ENCODE data around the gene NPAS3. TPM values are rescaled to one million over a fixed set of nuclear protein-coding genes. Genes with fewer than 3 reads are reported as not detected.

NPAS3 gene
- total and polyA plus RNA-seq, 2 of the 13 experiments (the other 11 are each of a cell fraction or from before 2014, with no cell fraction given), result not detected

DNA sequence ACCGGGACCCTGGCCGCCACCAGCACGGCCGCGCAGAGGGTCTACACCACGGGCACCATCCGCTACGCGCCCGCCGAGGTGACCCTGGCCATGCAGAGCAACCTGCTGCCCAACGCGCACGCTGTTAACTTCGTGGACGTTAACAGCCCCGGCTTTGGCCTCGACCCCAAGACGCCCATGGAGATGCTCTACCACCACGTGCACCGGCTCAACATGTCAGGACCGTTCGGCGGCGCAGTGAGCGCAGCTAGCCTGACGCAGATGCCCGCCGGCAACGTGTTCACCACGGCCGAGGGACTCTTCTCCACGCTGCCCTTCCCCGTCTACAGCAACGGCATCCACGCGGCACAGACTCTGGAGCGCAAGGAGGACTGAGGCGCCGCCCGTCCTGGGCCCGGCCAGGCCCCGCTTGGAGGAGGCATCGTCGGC lies 862.1 kb downstream of the NPAS3 start:
- Histone ChIP-seq H4K20me1 (ENCODE audit: insufficient read depth, low read length) (no peaks in the 10 kb centered on the region), H3K79me2 (ENCODE audit: insufficient read depth, low read length) (no peaks in the 10 kb centered on the region), H3K4me2 (ENCODE audit: low read depth, low read length) (no peak overlapping the region), H3K27ac (ENCODE audit: extremely low read length, insufficient read depth, low read length) (no peak overlapping the region), H3K36me3 (replicated peaks in 1 of 2; ENCODE audit: control insufficient read depth in 1 of 2, insufficient read depth in 2 of 2, low read length in 2 of 2) (no peaks in the 10 kb centered on the region), H3K4me1 (ENCODE audit: insufficient read depth, low read length) (no peaks in the 10 kb centered on the region), H2AFZ (ENCODE audit: low read length) (no peak overlapping the region), H3K27me3 (ENCODE audit: control insufficient read depth in 1 of 2, insufficient read depth in 2 of 2, low read length in 2 of 2) (no peaks in the 10 kb centered on the region), H3K4me3 (replicated peaks in 1 of 3; ENCODE audit: insufficient read depth in 1 of 3, low read depth in 2 of 3, low read length in 3 of 3) (no peak overlapping the region), H3K9me3 (ENCODE audit: low read length) (no peaks in the 10 kb centered on the region), H3K9ac (ENCODE audit: insufficient read depth, low read depth, low read length) (no peak overlapping the region)
- no peak for FAIRE-seq
- 85% methylated on average over 45 of the region's 45 CpGs for WGBS (ENCODE audit: low lambda C conversion rate)
- CTCF ChIA-PET (ENCODE audit: low intra/inter-chr PET ratio, low total read pairs), result no interaction called here
- no peak for DNase-seq (ENCODE audit: low spot score)
- POLR2A ChIA-PET, result no interaction called here
- in situ Hi-C loops (cut with HindIII; ENCODE audit: extremely low pct_ligation_motif_present, low pct_unique_long_range_greater_than_20kb) (no loop called here), intact Hi-C loops (cut with micrococcal nuclease; ENCODE audit: unreplicated experiment) (no loop called here)
- BruUV-seq (replicated peaks), result no TSS peak
- ATAC-seq, result peak; percentile 15; the same call in 2 of the 3 replicates
- no peak for TF ChIP-seq SP140L (CRISPR knock-in tag; IDR thresholded peaks at IDR 0.05; ENCODE audit: borderline replicate concordance)
- no peak for TF ChIP-seq KLF9 (CRISPR knock-in tag; IDR thresholded peaks at IDR 0.05; ENCODE audit: low read depth)
- TF ChIP-seq SOX6 (IDR thresholded peaks at IDR 0.05), result no peak
- TF ChIP-seq SOX6 (CRISPR knock-in tag; IDR thresholded peaks at IDR 0.05), result no peak
- no peak for TF ChIP-seq TEAD3 (CRISPR knock-in tag; optimal IDR thresholded peaks at IDR 0.05; ENCODE audit: borderline replicate concordance)
- TF ChIP-seq, protein P1, sequence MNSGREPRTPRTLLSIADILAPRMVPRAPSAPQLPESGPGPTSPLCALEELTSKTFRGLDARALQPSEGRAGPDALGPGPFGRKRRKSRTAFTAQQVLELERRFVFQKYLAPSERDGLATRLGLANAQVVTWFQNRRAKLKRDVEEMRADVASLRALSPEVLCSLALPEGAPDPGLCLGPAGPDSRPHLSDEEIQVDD (CRISPR knock-in tag; IDR thresholded peaks at IDR 0.05; ENCODE audit: borderline replicate concordance), result 0 out of 2 replicates have a peak, but pooled peaks have one; percentile 42
- TF ChIP-seq MTA1 (CRISPR knock-in tag; IDR thresholded peaks at IDR 0.05; ENCODE audit: borderline replicate concordance), result peak; percentile 37; the same call in 1 of the 2 replicates
- TF ChIP-seq HMG20A (CRISPR knock-in tag; IDR thresholded peaks at IDR 0.05; ENCODE audit: borderline replicate concordance), result no peak
- no peak for TF ChIP-seq ZSCAN22 (CRISPR knock-in tag; IDR thresholded peaks at IDR 0.05)
- TF ChIP-seq ZNF720 (CRISPR knock-in tag; IDR thresholded peaks at IDR 0.05), result no peak
- TF ChIP-seq ZNF773 (CRISPR knock-in tag; IDR thresholded peaks at IDR 0.05; ENCODE audit: borderline replicate concordance), result no peak
- no peak for TF ChIP-seq ZNF30 (CRISPR knock-in tag; IDR thresholded peaks at IDR 0.05)
- TF ChIP-seq PCBP1 (IDR thresholded peaks at IDR 0.05; ENCODE audit: borderline replicate concordance, low read depth, low read length), result no peak
- no peak for TF ChIP-seq DRAP1 (CRISPR knock-in tag; IDR thresholded peaks at IDR 0.05)
- no peak for TF ChIP-seq MXI1 (IDR thresholded peaks at IDR 0.05; ENCODE audit: borderline replicate concordance, low read depth, low read length)
- no peak for TF ChIP-seq ZNF136 (CRISPR knock-in tag; IDR thresholded peaks at IDR 0.05; ENCODE audit: low read depth)
- peak; percentile 41 for TF ChIP-seq MNT (IDR thresholded peaks at IDR 0.05)
- no peak for TF ChIP-seq ZFP36L2 (CRISPR knock-in tag; IDR thresholded peaks at IDR 0.05)
- TF ChIP-seq ZKSCAN1 (IDR thresholded peaks at IDR 0.05; ENCODE audit: low read length), result no peak
- no peak for TF ChIP-seq RAD21 (CRISPR knock-in tag; IDR thresholded peaks at IDR 0.05)
- TF ChIP-seq NCOR1 (IDR thresholded peaks at IDR 0.05; ENCODE audit: borderline replicate concordance, low read length), result no peak
- TF ChIP-seq SCMH1 (CRISPR knock-in tag; IDR thresholded peaks at IDR 0.05; ENCODE audit: borderline replicate concordance), result 0 out of 2 replicates have a peak, but pooled peaks have one; percentile 53
- TF ChIP-seq TEAD2 (CRISPR knock-in tag; IDR thresholded peaks at IDR 0.05), result no peak

Measured in HepG2 (cell line).